B cell (primary cell): ENCODE measurements around the gene SLC12A6.

Source experiments
- EZH2 ChIP-seq: IDR thresholded peaks from 2 replicates; pipeline ENCODE4 v1.6.1; 2012; ENCODE audit warnings: borderline replicate concordance, low read depth, mild to moderate bottlenecking, moderate library complexity, low read length; ENCODE audit not compliant: insufficient read depth, poor library complexity, severe bottlenecking
- TF ChIP-seq, protein P1 (sequence below): fragments of 200-600 bp; IDR thresholded peaks from one replicate; pipeline ENCODE4 v1.8.0; 2022; ENCODE audit warnings: antibody characterized with exemption, mild to moderate bottlenecking

- TF ChIP-seq, protein P1, sequence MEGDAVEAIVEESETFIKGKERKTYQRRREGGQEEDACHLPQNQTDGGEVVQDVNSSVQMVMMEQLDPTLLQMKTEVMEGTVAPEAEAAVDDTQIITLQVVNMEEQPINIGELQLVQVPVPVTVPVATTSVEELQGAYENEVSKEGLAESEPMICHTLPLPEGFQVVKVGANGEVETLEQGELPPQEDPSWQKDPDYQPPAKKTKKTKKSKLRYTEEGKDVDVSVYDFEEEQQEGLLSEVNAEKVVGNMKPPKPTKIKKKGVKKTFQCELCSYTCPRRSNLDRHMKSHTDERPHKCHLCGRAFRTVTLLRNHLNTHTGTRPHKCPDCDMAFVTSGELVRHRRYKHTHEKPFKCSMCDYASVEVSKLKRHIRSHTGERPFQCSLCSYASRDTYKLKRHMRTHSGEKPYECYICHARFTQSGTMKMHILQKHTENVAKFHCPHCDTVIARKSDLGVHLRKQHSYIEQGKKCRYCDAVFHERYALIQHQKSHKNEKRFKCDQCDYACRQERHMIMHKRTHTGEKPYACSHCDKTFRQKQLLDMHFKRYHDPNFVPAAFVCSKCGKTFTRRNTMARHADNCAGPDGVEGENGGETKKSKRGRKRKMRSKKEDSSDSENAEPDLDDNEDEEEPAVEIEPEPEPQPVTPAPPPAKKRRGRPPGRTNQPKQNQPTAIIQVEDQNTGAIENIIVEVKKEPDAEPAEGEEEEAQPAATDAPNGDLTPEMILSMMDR, result no peak
- TF ChIP-seq EZH2, result no peak
Measured at GRCh38 chr15:34336991-34337556, 507 bp downstream of the SLC12A6 start.
